H9 (cell line): Measurements from ENCODE around the gene FBRSL1. TPM values are rescaled to one million over a fixed set of nuclear protein-coding genes. Genes with fewer than 3 reads are reported as not detected.

Experiments used
- DNase-seq: peaks from one replicate; pipeline ENCODE4 v3.0.0-alpha.2; 2017
- H2AFZ ChIP-seq: one replicate; pipeline ENCODE4 v1.6.1; 2013; ENCODE audit warnings: mild to moderate bottlenecking, low read length, control low read depth, moderate library complexity
- H2AK5ac ChIP-seq: 2 replicates; pipeline ENCODE4 v1.6.1; 2013; ENCODE audit warnings: low read length, control low read depth, mixed read lengths; ENCODE audit not compliant: insufficient read length
- H2BK120ac ChIP-seq: one replicate; pipeline ENCODE4 v1.6.1; 2013; ENCODE audit warnings: low read depth, mild to moderate bottlenecking, low read length, control low read depth, inconsistent platforms; ENCODE audit not compliant: poor library complexity, severe bottlenecking
- H2BK12ac ChIP-seq: 2 replicates; pipeline ENCODE4 v1.6.1; 2013; ENCODE audit warnings: low read length, control low read depth, mixed read lengths, low read depth; ENCODE audit not compliant: insufficient read length
- H2BK15ac ChIP-seq: 2 replicates; pipeline ENCODE4 v1.6.1; 2013; ENCODE audit warnings: low read depth, low read length, control low read depth
- H2BK20ac ChIP-seq: one replicate; pipeline ENCODE4 v1.6.1; 2013; ENCODE audit warnings: low read depth, mild to moderate bottlenecking, low read length, control low read depth, inconsistent platforms; ENCODE audit not compliant: poor library complexity, severe bottlenecking
- H2BK5ac ChIP-seq: 2 replicates; pipeline ENCODE4 v1.6.1; 2013; ENCODE audit warnings: low read length, control low read depth, mixed read lengths; ENCODE audit not compliant: insufficient read length
- H3K14ac ChIP-seq: 2 replicates; pipeline ENCODE4 v1.6.1; 2013; ENCODE audit warnings: low read length, control low read depth; ENCODE audit not compliant: insufficient read depth
- H3K18ac ChIP-seq: 2 replicates; pipeline ENCODE4 v1.6.1; 2013; ENCODE audit warnings: low read depth, mild to moderate bottlenecking, mixed read lengths, low read length, control low read depth; ENCODE audit not compliant: insufficient read length
- H3K23ac ChIP-seq: 2 replicates; pipeline ENCODE4 v1.6.1; 2013; ENCODE audit warnings: low read length, control low read depth, mixed read lengths, low read depth; ENCODE audit not compliant: insufficient read length
- H3K23me2 ChIP-seq: 2 replicates; pipeline ENCODE4 v1.6.1; 2013; ENCODE audit warnings: low read depth, mild to moderate bottlenecking, mixed read lengths, low read length, control low read depth; ENCODE audit not compliant: insufficient read length, poor library complexity, severe bottlenecking
- H3K27ac ChIP-seq: 2 replicates; pipeline ENCODE4 v1.5.1; 2013; ENCODE audit warnings: low read length, control low read depth, mixed read lengths, low read depth; ENCODE audit not compliant: insufficient read length
- H3K27me3 ChIP-seq: 2 replicates; pipeline ENCODE4 v1.6.1; 2013; ENCODE audit warnings: low read length, control low read depth, inconsistent platforms; ENCODE audit not compliant: insufficient read depth
- H3K4ac ChIP-seq: 2 replicates; pipeline ENCODE4 v1.6.1; 2013; ENCODE audit warnings: low read depth, mild to moderate bottlenecking, control low read depth, inconsistent platforms, low read length, moderate library complexity
- H3K4me1 ChIP-seq: 2 replicates; pipeline ENCODE4 v1.6.1; 2013; ENCODE audit warnings: low read length, control low read depth, inconsistent platforms; ENCODE audit not compliant: insufficient read depth
- H3K4me2 ChIP-seq: 2 replicates; pipeline ENCODE4 v1.6.1; 2013; ENCODE audit warnings: low read length, control low read depth, mixed read lengths; ENCODE audit not compliant: insufficient read length, insufficient read depth
- H3K56ac ChIP-seq: 2 replicates; pipeline ENCODE4 v1.6.1; 2013; ENCODE audit warnings: low read depth, mild to moderate bottlenecking, mixed read lengths, low read length, control low read depth; ENCODE audit not compliant: insufficient read length
- H3K79me1 ChIP-seq: 2 replicates; pipeline ENCODE4 v1.6.1; 2013; ENCODE audit warnings: low read depth, mild to moderate bottlenecking, moderate library complexity, low read length, control low read depth, inconsistent platforms; ENCODE audit not compliant: insufficient read depth, poor library complexity, severe bottlenecking
- H3K79me2 ChIP-seq: 2 replicates; pipeline ENCODE4 v1.6.1; 2013; ENCODE audit warnings: low read length, control low read depth, inconsistent platforms; ENCODE audit not compliant: insufficient read depth
- H3K9ac ChIP-seq: 2 replicates; pipeline ENCODE4 v1.6.1; 2013; ENCODE audit warnings: low read length, control low read depth, mixed read lengths; ENCODE audit not compliant: insufficient read length; ENCODE audit errors: extremely low read depth
- H3K9me3 ChIP-seq: one replicate; pipeline ENCODE4 v1.6.1; 2013; ENCODE audit warnings: low read depth, low read length, inconsistent platforms; ENCODE audit not compliant: control insufficient read depth
- H3T11ph ChIP-seq: one replicate; pipeline ENCODE4 v1.6.1; 2013; ENCODE audit warnings: mild to moderate bottlenecking, low read length, control low read depth, inconsistent platforms
- H4K20me1 ChIP-seq: one replicate; pipeline ENCODE4 v1.6.1; 2013; ENCODE audit not compliant: control insufficient read depth, insufficient read length, insufficient read depth
- H4K5ac ChIP-seq: 2 replicates; pipeline ENCODE4 v1.6.1; 2013; ENCODE audit warnings: low read depth, mild to moderate bottlenecking, mixed read lengths, low read length, control low read depth; ENCODE audit not compliant: insufficient read length
- H4K8ac ChIP-seq: replicated peaks from 2 replicates; pipeline ENCODE4 v1.6.1; 2013; ENCODE audit warnings: low read length, control low read depth, mixed read lengths, low read depth; ENCODE audit not compliant: insufficient read length
- H4K91ac ChIP-seq: 2 replicates; pipeline ENCODE4 v1.6.1; 2013; ENCODE audit warnings: low read depth, mild to moderate bottlenecking, moderate library complexity, mixed read lengths, low read length, control low read depth; ENCODE audit not compliant: insufficient read length
- H3K27ac Mint-ChIP-seq, 3 experiments: 2 replicates in 2 of 3; 3 replicates in 1 of 3; pipeline ENCODE4 v1.8.0; 2020 to 2021; ENCODE audit warnings: mixed read lengths in 3 of 3, mild to moderate bottlenecking in 1 of 3, moderate library complexity in 1 of 3
- H3K27me3 Mint-ChIP-seq: 2 replicates; pipeline ENCODE4 v1.8.0; 2021; ENCODE audit warnings: low read depth, mild to moderate bottlenecking, moderate library complexity, mixed read lengths
- H3K36me3 Mint-ChIP-seq, 3 experiments: 2 replicates in 2 of 3; 3 replicates in 1 of 3; pipeline ENCODE4 v1.8.0; 2020 to 2021; ENCODE audit warnings: low read depth in 3 of 3, mixed read lengths in 3 of 3; ENCODE audit not compliant: insufficient read depth in 1 of 3
- H3K4me1 Mint-ChIP-seq, 2 experiments: 2 replicates each; pipeline ENCODE4 v1.8.0; 2020; ENCODE audit warnings: mixed read lengths in 2 of 2
- H3K4me3 Mint-ChIP-seq, 2 experiments: 2 replicates in 1 of 2; 3 replicates in 1 of 2; pipeline ENCODE4 v1.8.0; 2020 to 2021; ENCODE audit warnings: mild to moderate bottlenecking in 2 of 2, mixed read lengths in 2 of 2, moderate library complexity in 1 of 2
- H3K9me3 Mint-ChIP-seq, 2 experiments: 2 replicates in 1 of 2; 3 replicates in 1 of 2; pipeline ENCODE4 v1.8.0; 2020; ENCODE audit warnings: mild to moderate bottlenecking in 2 of 2, mixed read lengths in 2 of 2, moderate library complexity in 1 of 2
- CTCF ChIP-seq: fragments of 200-600 bp; sonication (generic); conservative IDR thresholded peaks from 3 replicates; pipeline ENCODE4 v1.8.0; 2021; ENCODE audit warnings: antibody characterized with exemption, mild to moderate bottlenecking
- WGBS: extraction: QIAGEN DNeasy Blood & Tissue Kit; methylation state at CpG from one replicate; pipeline ENCODE4 v1.1.7; 2013; ENCODE audit warnings: missing lambda C conversion rate, low lambda C conversion rate, mixed read lengths; ENCODE audit not compliant: insufficient read length; ENCODE audit errors: extremely low coverage; 5-methylcytosine and 5-hydroxymethylcytosine counted together
- total RNA-seq: library from RNA; stranded (reverse); gene quantifications from 2 replicates; pipeline ENCODE4 v1.2.1, GENCODE V29; 2021

FBRSL1 gene
- total RNA-seq, 1 experiment from 2014 or later, result 90.8 TPM

GRCh38 chr12:132556216-132556615 lies 66.3 kb downstream of the FBRSL1 start:
- Histone ChIP-seq H4K8ac (no peak overlapping the region), H4K91ac (no peak overlapping the region), H4K5ac (no peak overlapping the region), H3K14ac (no peak overlapping the region), H2BK20ac (no peak overlapping the region), H3K23ac (no peak overlapping the region), H4K20me1 (no peaks in the 10 kb centered on the region), H2BK5ac (no peak overlapping the region), H2AK5ac (no peak overlapping the region), H3K4ac (no peak overlapping the region), H2AFZ (no peak overlapping the region), H2BK15ac (no peak overlapping the region), H3K79me2 (no peaks in the 10 kb centered on the region), H3K56ac (no peak overlapping the region), H3K9me3 (no peaks in the 10 kb centered on the region), H3K23me2 (peaks cover 4% of the 10 kb centered on the region), H3T11ph (no peak overlapping the region), H3K4me1 (no peaks in the 10 kb centered on the region), H3K27ac (no peak overlapping the region), H3K27me3 (peaks cover 10% of the 10 kb centered on the region; the same call in 1 of the 2 replicates), H3K9ac (no peak overlapping the region), H3K4me2 (no peak overlapping the region), H2BK120ac (no peak overlapping the region), H2BK12ac (no peak overlapping the region), H3K79me1 (no peaks in the 10 kb centered on the region), H3K18ac (no peak overlapping the region)
- Mint-ChIP-seq H3K27ac (no peak overlapping the region), H3K36me3 (peaks cover 0 to 2% (median 0%) of the 10 kb centered on the region in 3 experiments; a peak in 2 of 7 replicates), H3K9me3 (no peaks in the 10 kb centered on the region), H3K4me1 (peaks cover 0 to 3% of the 10 kb centered on the region in 2 experiments; a peak in 1 of 4 replicates), H3K27me3 (peaks cover 81% of the 10 kb centered on the region), H3K4me3 (no peak overlapping the region)
- DNase-seq, result no peak
- no peak for TF ChIP-seq CTCF
- no CpG with 5 or more reads among the region's 16 CpGs for WGBS
